Globus pallidus (tissue), 1 donor: ENCODE data around the gene NRG3.
"Not testable (repeated sequence)": the region's sequence is repeated elsewhere in the genome, so short reads cannot be mapped to it uniquely, and the experiment has no call there.

ENCODE experiments used
- DNase-seq: peaks from one replicate; pipeline ENCODE4 v3.0.0-alpha.2; 2015; ENCODE audit warnings: low spot score

Gene NRG3

DNA sequence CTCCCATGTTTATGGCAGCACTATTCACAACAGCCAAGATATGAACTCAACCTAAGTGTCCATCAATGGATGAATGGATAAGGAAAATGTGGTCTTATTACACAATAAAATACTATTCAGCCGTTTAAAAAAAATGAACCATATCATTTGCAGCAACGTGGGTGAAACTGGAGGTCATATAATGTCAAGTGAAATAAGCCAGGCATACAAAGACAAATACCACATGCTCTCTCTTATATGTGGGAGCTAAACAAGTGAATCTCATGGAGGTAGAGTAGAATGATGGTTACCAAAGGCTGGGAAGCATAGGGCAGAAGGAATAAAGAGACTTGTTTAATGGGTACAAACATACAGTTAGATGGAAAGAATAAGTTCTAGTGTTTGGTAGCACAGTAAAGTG is 699.1 kb downstream of the NRG3 start:
- no peak for DNase-seq

DNA sequence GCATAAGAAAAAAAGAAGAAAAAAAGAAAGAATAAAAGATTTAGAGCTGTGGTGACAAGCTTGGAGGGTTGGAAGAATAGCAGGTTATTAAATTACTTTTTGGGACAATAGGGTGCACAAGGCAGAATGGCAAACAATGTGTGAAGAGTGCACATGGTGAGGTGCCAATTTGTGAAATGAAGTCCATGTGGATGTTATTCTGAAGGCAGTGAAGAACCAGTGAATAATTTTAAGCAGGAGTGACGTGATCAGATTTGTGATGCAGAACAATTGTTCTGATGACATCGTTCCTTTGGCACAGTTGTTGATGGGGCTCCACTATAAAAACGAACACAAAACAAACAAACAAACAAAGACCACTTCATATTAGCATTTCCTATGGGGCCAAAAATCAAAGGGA is 700.3 kb downstream of the NRG3 start:
- DNase-seq = no peak

DNA sequence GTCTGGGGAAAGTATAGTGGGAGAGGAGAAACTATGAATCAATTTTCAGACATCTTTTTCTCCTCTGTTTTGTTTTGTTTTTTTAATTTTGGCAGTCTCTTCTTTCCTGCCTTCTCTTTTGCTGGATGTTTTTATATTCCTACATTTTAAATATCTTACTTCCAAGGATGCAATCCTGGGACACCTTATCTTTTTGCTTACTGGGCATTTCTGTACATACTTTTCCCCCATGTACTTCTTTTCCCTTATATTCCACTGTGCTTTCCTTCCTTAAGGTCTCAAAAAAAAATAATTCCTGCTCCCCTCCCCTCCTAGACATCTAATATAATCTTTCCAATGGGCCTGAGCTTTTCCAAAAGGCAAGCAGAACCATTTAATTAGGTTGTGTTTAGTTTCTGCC is 701.1 kb downstream of the NRG3 start:
- DNase-seq = no peak

DNA sequence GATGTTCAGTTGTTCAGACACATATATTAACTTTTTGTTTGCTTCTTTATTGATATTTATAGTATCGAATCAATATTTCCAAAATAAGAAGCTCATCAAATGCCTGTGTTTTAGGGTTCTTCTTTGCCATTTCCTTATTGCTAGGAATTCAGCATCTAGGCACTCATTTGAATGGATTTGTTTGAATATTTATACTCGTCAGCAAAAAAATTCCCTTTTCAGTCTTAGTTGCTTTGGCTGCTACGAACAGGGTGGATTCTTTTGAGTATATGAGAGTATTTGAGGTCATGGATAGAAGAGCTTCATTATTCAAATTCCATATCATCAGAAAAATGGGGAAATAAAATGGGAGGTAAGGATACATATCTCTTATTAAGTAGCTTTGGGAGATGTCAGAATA is 706.9 kb downstream of the NRG3 start:
- DNase-seq = no peak

DNA sequence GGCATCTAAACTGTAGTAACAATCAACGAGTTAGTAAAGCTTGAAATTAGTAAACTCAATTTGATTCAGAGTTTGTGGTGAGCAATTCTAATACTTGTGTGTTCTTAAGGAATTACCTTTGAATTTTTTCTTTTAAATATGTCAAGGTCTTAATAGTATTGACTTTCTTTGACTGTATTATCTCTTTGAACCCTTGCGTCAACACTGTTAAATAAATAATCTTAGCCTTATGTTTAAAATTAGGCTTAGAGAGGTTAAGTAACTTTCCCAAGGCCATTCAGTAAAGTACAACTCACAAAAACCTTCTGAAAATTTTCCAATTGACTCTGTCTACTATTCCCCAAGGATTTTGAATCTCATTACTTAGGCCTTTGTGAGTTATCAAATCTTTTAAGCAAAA is 716.4 kb downstream of the NRG3 start:
- no peak for DNase-seq

DNA sequence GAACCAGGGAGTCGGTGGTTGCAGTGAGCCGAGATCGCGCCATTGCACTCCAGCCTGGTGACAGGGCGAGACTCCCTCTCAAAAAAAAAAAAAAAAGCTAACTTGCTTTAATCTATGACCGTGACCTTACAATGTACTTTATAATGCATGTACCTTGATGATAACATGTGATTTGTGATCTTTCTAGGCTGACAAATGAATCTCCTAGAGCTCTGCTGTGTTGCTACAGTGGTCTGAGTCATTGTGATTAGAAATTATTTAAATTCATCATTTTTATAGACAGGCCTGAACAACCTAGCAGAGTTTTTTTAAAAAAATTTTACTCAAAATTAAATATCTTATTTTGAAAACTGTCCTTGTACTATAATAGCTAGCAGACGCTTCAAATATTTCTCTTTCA is 722.8 kb downstream of the NRG3 start:
- no peak for DNase-seq

DNA sequence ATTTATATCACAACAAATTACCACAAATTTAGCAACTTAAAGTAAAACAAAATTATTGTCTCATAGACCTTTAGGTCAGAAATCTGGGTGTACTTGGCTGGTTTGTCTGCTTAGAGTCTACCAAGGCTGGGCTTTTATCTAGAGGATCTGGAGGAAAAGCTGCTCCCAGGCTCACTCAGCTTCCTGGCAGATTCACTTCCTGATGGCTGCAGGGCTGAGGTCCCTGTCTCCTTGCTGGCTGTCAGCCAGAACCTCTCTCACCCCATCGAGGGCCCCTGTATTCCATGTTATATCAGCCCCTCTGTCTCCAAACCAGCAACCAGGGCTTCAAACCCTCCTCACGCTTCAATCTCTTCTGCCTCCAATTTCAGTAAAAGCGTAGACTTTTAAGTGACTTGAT is 734.9 kb downstream of the NRG3 start:
- no peak for DNase-seq

DNA sequence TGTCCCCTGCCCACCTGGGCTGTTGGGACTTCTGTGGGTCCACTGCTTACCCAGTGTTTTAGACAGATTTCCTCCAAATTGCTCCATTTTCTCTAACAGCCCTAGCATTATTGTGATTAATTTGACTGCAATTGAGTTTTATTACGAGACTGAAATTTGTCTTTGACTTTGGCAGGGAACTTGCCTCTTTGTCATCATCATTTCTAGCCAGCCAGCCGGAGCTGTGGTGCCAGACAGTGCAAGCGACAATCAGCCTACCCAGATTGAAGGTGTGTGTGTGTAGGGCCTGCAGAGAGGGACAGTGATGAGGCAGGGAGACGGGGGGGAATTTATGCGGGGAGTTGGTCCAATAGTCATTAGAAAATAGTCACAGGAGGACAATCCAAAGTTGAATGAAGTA is 743.0 kb downstream of the NRG3 start:
- DNase-seq = no peak

DNA sequence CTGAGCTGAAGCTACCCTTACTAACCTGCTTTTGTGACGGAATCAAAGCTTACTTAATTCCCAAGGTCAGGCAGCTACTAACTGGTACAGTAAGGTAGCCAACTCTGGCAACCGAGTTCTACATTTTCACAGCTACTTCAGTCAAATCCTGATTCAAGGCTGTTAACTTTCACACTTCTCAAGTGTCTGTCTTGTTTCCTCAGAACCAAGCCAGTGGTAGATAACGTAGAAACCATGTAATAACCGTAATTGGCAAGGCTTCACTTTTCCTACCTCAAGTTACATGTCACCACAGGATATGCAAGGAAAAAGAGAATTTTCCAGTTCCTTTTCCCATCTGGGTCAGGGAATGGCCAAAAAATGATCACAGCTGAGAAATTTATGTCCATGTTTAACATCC is 746.7 kb downstream of the NRG3 start:
- no peak for DNase-seq

DNA sequence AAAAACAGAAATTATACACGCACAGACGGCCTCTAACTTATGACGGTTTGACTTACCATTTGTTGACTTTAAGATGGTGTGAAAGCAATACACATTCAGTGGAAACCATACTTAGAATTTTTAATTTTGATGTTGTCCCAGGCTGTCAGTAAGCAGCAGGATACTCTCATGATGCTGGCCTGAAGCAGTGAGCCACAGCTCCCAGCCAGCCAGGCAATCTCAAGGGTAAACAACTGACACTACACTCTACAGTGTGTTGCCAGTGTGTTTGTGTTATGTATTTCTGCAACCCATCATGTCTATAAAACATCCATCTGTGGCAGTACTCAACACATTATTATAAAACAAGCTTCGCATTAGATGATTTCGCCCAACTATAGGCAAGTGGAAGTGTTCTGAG is 747.5 kb downstream of the NRG3 start:
- no peak for DNase-seq

DNA sequence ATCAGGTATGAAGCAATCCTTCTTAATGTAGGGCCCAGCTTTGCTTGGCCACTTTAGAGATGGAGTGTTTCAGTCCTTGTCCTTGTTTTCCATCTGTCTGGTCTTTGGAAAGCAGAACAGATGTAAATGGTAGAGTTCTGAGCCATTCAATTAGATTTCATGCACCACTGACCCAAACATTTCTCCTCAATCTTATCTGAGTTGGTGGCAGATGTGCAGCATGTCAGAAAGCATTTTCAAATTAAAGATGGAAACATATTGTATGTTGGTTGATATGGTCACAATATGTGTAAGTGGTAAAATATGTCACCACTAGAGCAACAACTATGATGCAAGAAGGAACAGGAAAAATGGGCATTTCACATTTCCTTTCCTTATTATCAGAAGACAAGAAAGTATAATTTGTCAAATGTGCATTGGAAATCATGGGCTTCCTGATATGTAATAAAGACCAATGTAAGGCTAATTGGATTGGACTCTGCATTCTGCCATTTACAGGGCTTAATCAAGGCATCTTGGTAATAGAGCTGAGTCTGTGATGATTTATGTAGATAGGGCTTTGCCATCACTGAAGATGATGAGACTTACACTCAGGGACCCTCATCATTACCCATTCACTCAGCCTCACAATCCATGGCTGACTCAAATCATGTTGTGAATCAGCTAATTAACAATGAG is 750.7 kb downstream of the NRG3 start:
- no peak for DNase-seq

DNA sequence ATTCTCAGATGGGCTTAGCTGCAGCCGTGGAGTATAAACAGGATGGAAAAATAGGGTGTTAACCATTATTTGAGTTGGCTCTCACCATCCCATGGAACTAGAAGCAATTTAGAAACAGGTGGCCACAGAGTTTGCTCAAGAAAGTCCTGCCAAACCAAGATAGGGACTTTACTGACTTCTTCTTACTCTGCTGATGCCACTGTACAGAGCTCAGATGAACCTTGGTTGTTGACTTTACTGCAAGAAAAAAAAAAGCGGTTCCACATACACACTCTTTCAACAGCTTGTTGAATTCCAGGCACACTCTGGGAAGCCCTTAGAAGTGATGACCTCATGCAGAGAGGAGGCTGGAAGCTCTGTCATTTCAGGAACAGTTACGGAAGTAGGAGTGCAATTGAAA is 753.4 kb downstream of the NRG3 start:
- DNase-seq = no peak

DNA sequence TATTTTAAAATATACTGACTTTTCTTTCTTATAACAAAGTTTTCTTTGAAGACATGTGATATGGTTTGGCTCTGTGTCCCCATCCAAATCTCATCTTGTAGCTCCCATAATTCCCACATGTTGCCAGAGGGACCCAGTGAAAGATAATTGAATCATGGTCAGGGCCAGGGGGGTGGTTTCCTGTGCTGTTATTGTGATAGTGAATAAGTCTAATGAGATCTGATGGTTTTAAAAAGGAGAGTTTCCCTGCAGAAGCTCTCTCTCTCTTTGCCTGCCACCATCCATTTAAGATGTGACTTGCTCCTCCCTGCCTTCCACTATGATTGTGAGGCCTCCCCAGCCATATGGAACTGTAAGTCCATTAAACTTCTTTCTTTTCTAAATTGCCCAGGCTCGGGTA is 768.1 kb downstream of the NRG3 start:
- no peak for DNase-seq

DNA sequence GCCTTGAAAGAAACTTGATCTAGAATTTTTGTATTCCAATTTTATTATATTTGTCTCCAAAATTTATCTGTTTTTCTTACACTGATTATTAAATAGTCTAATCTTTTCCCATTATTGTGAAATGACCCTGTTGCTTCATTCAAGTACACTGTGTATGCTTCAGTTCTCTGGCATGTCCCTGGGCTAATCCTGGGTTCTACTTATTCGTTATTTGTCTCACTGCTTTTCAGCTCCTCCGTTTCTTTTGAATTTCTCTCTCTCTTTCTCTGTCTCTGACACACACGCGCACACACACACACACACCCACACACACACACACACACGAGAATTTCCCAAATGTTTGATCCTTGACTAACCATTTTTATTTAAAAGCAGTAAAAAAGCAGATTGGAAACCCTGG is 768.6 kb downstream of the NRG3 start:
- DNase-seq = no peak

DNA sequence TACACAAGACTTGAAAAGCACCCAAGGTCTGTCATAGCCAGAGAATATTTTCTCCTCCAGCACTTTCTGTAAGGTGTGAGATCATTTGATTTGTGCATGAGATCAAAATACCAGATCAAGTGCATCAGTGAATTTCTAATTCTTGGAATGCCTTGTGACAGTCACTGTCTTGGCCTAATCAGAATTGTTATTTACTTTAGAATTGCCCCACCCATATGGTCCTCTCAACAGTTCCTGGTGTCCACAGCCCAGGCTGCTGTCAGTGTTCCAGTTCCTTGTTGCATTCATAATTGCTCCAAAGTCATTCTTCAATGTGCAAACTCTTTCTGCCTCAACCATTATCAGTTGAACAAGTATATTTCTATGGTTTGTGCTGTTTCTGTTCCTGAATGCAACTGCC is 770.2 kb downstream of the NRG3 start:
- DNase-seq = no peak

DNA sequence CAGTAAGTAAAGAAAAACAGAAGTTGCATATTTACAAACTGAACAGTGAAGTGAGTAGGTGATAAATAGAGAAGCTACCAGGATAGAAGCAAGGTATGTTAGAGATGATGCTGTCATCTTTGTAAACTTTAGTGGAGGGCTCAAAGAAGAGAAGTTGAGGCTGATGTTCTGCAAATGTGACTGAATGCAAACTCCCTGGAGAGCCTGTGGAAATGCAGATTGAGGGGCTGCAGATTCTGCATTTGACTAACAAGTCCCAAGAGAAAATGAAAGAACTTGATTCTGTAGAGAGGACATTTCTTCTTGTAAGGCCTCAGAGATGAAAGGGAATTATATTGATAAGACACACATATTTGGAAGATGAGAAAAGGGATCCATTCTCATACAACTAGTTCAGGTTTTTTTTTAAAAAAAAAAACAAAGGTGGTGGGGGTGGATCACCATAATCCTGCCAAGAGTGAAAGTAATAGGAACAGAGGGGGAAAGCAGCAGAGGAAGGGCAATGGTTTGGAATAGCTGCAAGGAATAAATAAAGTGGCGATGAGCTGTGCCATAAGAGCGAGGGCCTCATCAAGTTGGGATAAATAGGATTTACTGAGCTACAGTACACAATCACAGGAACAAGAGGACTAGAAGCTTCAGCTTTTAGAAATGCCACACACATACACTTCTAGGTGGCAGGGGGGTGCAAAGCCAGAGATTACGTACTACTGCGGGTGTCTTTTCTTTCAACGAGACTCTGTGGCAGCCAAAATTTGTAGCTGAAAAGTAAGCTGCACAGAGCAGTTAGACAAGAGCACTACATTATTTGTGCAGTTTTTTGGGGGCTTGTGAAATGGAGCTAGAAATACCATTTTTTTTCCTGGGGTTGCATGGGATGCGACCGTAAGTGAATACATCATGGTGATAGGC is 778.5 kb downstream of the NRG3 start:
- DNase-seq = no peak

DNA sequence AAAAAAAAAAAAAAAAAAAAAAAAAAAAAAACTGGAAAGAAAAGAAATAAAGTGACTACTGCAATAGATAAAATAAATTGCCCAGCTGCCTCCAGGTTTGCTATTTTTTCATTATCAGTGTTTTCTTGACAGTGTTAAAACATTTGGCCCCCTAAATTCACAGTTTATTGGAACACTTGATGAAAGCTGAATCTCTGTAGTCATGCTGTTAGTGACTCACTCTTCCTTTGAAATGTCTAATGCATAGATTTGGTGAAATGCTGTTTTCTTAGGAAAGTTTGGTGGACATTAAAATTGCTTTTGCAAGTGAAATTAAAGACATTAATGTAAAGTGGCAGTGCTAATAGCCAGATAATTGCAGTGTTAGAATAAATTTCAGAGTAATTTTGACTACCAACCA is 785.2 kb downstream of the NRG3 start:
- DNase-seq = no peak

DNA sequence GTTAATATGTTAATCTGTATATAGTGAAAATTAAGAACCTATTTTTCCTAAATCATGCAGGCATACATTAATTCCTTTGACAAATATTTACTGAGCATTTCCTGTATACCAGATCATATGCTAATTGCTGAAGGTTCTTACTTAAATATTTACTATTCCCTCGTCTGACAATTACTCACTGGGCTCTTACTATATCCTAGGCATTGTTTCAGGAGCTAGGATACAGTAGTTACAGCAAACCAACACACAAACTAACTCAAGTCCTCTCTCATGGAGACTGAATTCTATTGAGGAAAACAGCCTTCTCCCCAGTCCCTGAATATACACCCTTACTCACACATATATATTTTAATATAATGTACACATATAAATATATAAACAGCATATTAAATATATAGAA is 786.0 kb downstream of the NRG3 start:
- no peak for DNase-seq

DNA sequence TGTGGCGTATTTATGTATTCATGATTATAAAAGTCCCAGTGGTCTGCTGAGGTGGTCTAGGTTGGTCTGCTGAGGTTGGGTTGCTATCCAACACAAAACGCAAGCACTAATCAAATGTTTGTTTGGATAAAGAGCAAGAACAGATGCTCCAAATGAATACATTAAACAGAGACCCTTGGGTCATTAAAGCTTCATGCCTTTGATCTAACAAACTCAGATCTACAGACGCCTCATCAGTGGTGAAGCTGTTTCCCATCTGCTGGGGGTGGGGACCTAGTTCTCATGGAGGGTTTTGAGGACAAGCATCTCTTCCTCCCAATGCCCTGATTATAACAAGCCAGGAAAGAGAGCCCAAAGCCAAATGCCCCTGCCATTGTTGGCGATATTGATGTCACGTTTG is 786.7 kb downstream of the NRG3 start:
- no peak for DNase-seq

DNA sequence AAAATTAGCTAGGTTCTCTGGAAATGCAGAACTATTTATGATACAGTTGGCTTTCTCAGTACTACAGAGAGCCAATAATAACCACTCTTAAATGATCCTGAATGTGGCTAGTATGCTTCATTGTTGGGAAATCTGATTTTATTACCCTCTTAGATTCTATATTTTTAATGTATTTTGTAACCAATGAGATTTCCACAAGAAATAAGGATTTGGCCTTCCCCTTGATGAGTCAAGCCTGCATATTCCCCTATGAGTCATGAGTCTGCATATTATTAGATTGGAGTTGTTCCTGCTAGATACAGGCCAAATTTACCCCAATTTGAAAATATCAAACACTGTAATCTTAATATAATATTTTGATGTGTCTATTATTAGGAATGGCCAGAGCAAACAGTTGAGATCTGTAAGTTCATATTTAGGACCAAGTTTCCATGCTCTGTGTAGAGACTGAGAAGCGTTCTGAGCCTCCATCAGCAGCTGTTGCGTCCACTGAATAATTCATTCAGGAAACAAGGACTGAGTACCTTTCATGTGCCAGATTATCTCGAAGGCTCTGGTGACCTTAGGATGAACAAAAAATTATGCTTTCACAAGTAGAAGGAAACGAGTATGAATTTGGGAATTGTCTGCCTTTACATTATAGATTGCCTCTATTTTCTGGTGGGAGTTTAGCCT is 793.4 kb downstream of the NRG3 start:
- no peak for DNase-seq

DNA sequence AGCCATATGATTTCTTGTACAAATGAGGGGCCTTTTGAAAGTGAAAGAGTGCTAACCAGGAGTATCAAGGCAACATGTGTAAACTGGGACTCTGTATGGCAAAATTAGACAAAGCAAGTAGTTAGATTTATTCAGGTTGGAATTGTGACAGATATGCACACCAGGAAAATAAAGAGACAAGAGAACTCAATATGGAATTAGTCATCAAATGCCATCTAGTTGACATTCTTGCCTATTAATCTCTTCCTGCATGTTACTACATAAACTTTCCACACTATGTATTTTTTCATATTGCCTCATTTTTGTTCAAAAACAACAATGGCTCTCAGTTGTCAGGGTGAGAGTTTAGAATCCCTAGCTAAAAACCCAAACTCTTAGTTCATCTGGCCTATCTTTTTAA is 799.0 kb downstream of the NRG3 start:
- no peak for DNase-seq

DNA sequence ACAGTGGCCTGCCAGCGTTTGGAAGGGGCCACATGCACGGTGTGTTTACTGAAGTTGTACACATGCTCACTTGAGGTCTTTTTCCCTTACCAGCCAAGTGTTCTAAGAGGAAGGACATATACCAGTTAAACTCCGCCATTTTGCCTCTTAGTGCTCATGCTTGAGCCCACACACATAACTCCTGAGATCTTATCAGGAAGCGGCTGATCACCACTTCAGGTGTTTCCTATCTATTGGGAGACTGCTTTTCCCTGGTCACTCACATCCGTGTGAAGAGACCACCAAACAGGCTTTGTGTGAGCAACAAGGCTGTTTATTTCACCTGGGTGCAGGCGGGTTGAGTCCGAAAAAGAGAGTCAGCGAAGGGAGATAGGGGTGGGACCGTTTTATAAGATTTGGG is 802.9 kb downstream of the NRG3 start:
- not testable (repeated sequence) for DNase-seq

DNA sequence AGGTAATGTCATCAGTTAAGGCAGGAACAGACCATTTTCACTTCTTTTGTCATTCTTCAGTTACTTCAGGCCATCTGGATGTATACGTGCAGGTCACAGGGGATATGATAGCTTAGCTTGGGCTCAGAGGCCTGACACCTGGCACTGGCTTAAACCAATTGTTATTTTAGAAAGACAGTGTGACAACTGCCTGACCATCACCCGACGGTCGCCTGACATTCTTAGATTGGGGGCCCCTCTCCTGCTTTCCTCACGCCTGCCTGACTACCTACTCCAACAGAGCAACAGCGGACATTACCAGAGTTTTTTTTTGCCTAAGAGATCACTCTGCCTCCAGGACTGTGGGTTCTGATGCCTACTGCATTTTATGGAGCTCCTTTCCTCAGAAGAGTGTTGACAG is 803.5 kb downstream of the NRG3 start:
- not testable (repeated sequence) for DNase-seq
